HCT116 (cell line): ENCODE data around the gene NOX4. TPM values are rescaled to one million over a fixed set of nuclear protein-coding genes. Genes with fewer than 3 reads are reported as not detected.
"Not testable (repeated sequence)": the region's sequence is repeated elsewhere in the genome, so short reads cannot be mapped to it uniquely, and the experiment has no call there.

Experiments used
- ATAC-seq: fragments of 200-7000 bp; cut with Tn5 transposase; 2 replicates; pipeline ENCODE4 v1.9.1; 2020; ENCODE audit warnings: mild to moderate bottlenecking, moderate library complexity
- BruUV-seq: library from RNA; stranded (reverse); fragments of 400-500 nt; replicated peaks from 2 replicates; lab custom pipeline; 2021; lab: Mats Ljungman, UMichigan
- CTCF ChIA-PET: fragments of 300-600 bp; sonication (Branson Sonifier 250); formaldehyde crosslinking; loops from one replicate; lab custom pipeline; 2021; ENCODE audit warnings: antibody characterized with exemption; lab: Charles Lee
- POLR2A ChIA-PET: fragments of 300-600, 350-600 bp; sonication (Branson Sonifier 250); formaldehyde crosslinking; loops from one replicate; lab custom pipeline; 2021; ENCODE audit warnings: antibody characterized with exemption; lab: Charles Lee
- RAD21 ChIA-PET, 2 experiments: fragments of 300-600 bp; sonication (Branson Sonifier 250); formaldehyde crosslinking; loops; one replicate each; lab custom pipeline; 2023; ENCODE audit warnings: low total read pairs in 2 of 2; ENCODE audit not compliant: uncharacterized antibody in 2 of 2, unreplicated experiment in 2 of 2, low non-redundant PET in 1 of 2; lab: Charles Lee
- DNase-seq: peaks from one replicate; pipeline ENCODE4 v3.0.0-alpha.2; 2010; ENCODE audit warnings: low read depth, low spot score
- H2AFZ ChIP-seq: fragments of 200-600 bp; shearing (Covaris generic), sonication (generic); 2 replicates; pipeline ENCODE4 v1.6.1; 2017; ENCODE audit warnings: low read depth, mixed run types, mixed read lengths, antibody characterized with exemption, low read length; ENCODE audit not compliant: poor library complexity, severe bottlenecking
- H3K27ac ChIP-seq: 2 replicates; pipeline ENCODE4 v1.5.1; 2012; ENCODE audit warnings: low read depth, low read length
- H3K27me3 ChIP-seq: fragments of 200-600 bp; sonication (generic); 2 replicates; pipeline ENCODE4 v1.6.1; 2016; ENCODE audit warnings: mixed run types, low read length, mixed read lengths; ENCODE audit not compliant: insufficient read depth
- H3K36me3 ChIP-seq, 2 experiments: fragments of 200-500 bp in 1 of 2; fragments of 200-600 bp in 1 of 2; sonication (Bioruptor generic) in 1 of 2; sonication (generic) in 1 of 2; 2 replicates each; pipeline versions ENCODE4 v1.5.1 to v1.6.1; 2014 to 2016; ENCODE audit warnings: low read length in 2 of 2, inconsistent platforms in 1 of 2, mixed read lengths in 1 of 2, mixed run types in 1 of 2; ENCODE audit not compliant: insufficient read depth in 2 of 2, control insufficient read depth in 1 of 2
- H3K4me1 ChIP-seq, 2 experiments: fragments of 200-600 bp in 1 of 2; sonication (generic) in 1 of 2; 2 replicates each; pipeline versions ENCODE4 v1.5.1 to v1.6.1; 2012 to 2017; ENCODE audit warnings: low read length in 2 of 2, inconsistent platforms in 1 of 2, mild to moderate bottlenecking in 1 of 2, mixed read lengths in 1 of 2, mixed run types in 1 of 2, moderate library complexity in 1 of 2; ENCODE audit not compliant: insufficient read depth in 2 of 2, control insufficient read depth in 1 of 2
- H3K4me2 ChIP-seq: fragments of 200-600 bp; sonication (generic); 2 replicates; pipeline ENCODE4 v1.6.1; 2017; ENCODE audit warnings: mixed run types, low read length, mixed read lengths
- H3K4me3 ChIP-seq, 2 experiments: fragments of 200-600 bp in 1 of 2; sonication (generic) in 1 of 2; replicated peaks in 1 of 2; 2 replicates each; pipeline ENCODE4 v1.5.1; 2011 to 2016; ENCODE audit warnings: low read length in 2 of 2, control low read depth in 1 of 2, low read depth in 1 of 2, mild to moderate bottlenecking in 1 of 2, mixed read lengths in 1 of 2, mixed run types in 1 of 2
- H3K79me2 ChIP-seq: fragments of 200-600 bp; sonication (generic); 2 replicates; pipeline ENCODE4 v1.6.1; 2017; ENCODE audit warnings: mild to moderate bottlenecking, mixed run types, low read length, moderate library complexity, mixed read lengths; ENCODE audit not compliant: insufficient read depth
- H3K9ac ChIP-seq: fragments of 200-600 bp; sonication (generic); 2 replicates; pipeline ENCODE4 v1.6.1; 2016; ENCODE audit warnings: low read length, mixed read lengths
- H3K9me2 ChIP-seq: fragments of 200-600 bp; sonication (generic), shearing (Covaris generic); 2 replicates; pipeline ENCODE4 v1.6.1; 2017; ENCODE audit warnings: mixed run types, mild to moderate bottlenecking, moderate library complexity; ENCODE audit not compliant: insufficient read depth
- H3K9me3 ChIP-seq, 2 experiments: fragments of 200-500 bp in 1 of 2; fragments of 200-600 bp in 1 of 2; sonication (Bioruptor generic) in 1 of 2; sonication (generic) in 1 of 2; 2 replicates each; pipeline ENCODE4 v1.6.1; 2014 to 2017; ENCODE audit warnings: low read length in 2 of 2, mixed read lengths in 2 of 2, inconsistent platforms in 1 of 2, low read depth in 1 of 2, mild to moderate bottlenecking in 1 of 2, mixed run types in 1 of 2, moderate library complexity in 1 of 2; ENCODE audit not compliant: control insufficient read depth in 1 of 2, insufficient read depth in 1 of 2
- H4K20me1 ChIP-seq: fragments of 200-600 bp; sonication (generic), shearing (Covaris generic); 2 replicates; pipeline ENCODE4 v1.6.1; 2017; ENCODE audit warnings: mixed run types, mild to moderate bottlenecking, moderate library complexity; ENCODE audit not compliant: insufficient read depth
- intact Hi-C: fragments of 100-400 bp; cut with micrococcal nuclease; formaldehyde crosslinking; loops from 2 replicates; pipeline ENCODE4 v1.10.0; 2022
- total RNA-seq: library from RNA; stranded (reverse); gene quantifications from one replicate; pipeline ENCODE4 v1.2.1, GENCODE V29; 2021; ENCODE audit not compliant: unreplicated experiment

The NOX4 gene
- total RNA-seq, 1 experiment from 2014 or later, result not detected

- H3K4me3 ChIP-seq, H3K9ac ChIP-seq, H4K20me1 ChIP-seq, ATAC-seq, H3K27ac ChIP-seq, intact Hi-C loops, H3K4me1 ChIP-seq, CTCF ChIA-PET, H3K79me2 ChIP-seq, DNase-seq, H3K36me3 ChIP-seq, H3K4me2 ChIP-seq, H3K9me3 ChIP-seq, POLR2A ChIA-PET, RAD21 ChIA-PET, H3K9me2 ChIP-seq, H2AFZ ChIP-seq, H3K27me3 ChIP-seq, BruUV-seq: not testable (repeated sequence)
These were observed 148.1 kb downstream of the NOX4 start for GRCh38 chr11:89342880-89343572.

- DNase-seq, BruUV-seq, H4K20me1 ChIP-seq, H3K79me2 ChIP-seq, H2AFZ ChIP-seq, POLR2A ChIA-PET, ATAC-seq, H3K27ac ChIP-seq, RAD21 ChIA-PET, H3K36me3 ChIP-seq, intact Hi-C loops, H3K4me2 ChIP-seq, CTCF ChIA-PET, H3K4me1 ChIP-seq, H3K27me3 ChIP-seq, H3K9ac ChIP-seq, H3K9me3 ChIP-seq, H3K9me2 ChIP-seq, H3K4me3 ChIP-seq: not testable (repeated sequence)
These were observed 150.7 kb downstream of the NOX4 start for GRCh38 chr11:89340450-89340849.

GRCh38 chr11:89338073-89338472 is 153.1 kb downstream of the NOX4 start:
- H2AFZ ChIP-seq, H3K9me2 ChIP-seq, RAD21 ChIA-PET, H3K4me1 ChIP-seq, DNase-seq, H3K36me3 ChIP-seq, H3K27ac ChIP-seq, H3K4me2 ChIP-seq, H3K27me3 ChIP-seq, H3K79me2 ChIP-seq, H4K20me1 ChIP-seq, H3K9me3 ChIP-seq, CTCF ChIA-PET, BruUV-seq, H3K9ac ChIP-seq, POLR2A ChIA-PET, ATAC-seq, H3K4me3 ChIP-seq: not testable (repeated sequence)
- intact Hi-C loops, result loop anchor here (10.0 kb wide), 1 partner anchor 277 kb away; no protein-coding TSS in a partner anchor

- H3K36me3 ChIP-seq, H2AFZ ChIP-seq, H3K9me3 ChIP-seq, ATAC-seq, RAD21 ChIA-PET, H3K4me2 ChIP-seq, DNase-seq, H3K4me1 ChIP-seq, H3K9me2 ChIP-seq, H3K4me3 ChIP-seq, POLR2A ChIA-PET, H3K27ac ChIP-seq, H3K9ac ChIP-seq, H3K79me2 ChIP-seq, CTCF ChIA-PET, H3K27me3 ChIP-seq, BruUV-seq, H4K20me1 ChIP-seq: not testable (repeated sequence)
- intact Hi-C loops, result loop anchor here (10.0 kb wide), 1 partner anchor 278 kb away; no protein-coding TSS in a partner anchor
These were observed 154.0 kb downstream of the NOX4 start for GRCh38 chr11:89337100-89337650.
